ENCODE measurements around the gene PIGW. TPM values are rescaled to one million over a fixed set of nuclear protein-coding genes. Genes with fewer than 3 reads are reported as not detected.
A peak's percentile ranks its signal among the peaks of the same experiment; 100 is the strongest.

Gene PIGW
- total and polyA plus RNA-seq, 9 of the 15 experiments (the other 6 are each of a cell fraction or from before 2014, with no cell fraction given): 9.5 to 33.9 (median 21.2) TPM

- peaks cover 12% of the 10 kb centered on the region in 2 experiments; a peak in 4 of 5 replicates for H3K4me1 ChIP-seq (replicated peaks in 1 of 2; ENCODE audit: control insufficient read depth in 2 of 2, insufficient read depth in 2 of 2, low read length in 2 of 2)
- H3K36me3 ChIP-seq (ENCODE audit: control insufficient read depth, insufficient read depth, low read length): peaks cover 44% of the 10 kb centered on the region
- DNase-seq (ENCODE audit: extremely low read depth in 1 of 4, low spot score in 3 of 4) (no peak), FAIRE-seq (no peak), ATAC-seq (no peak)
- H3K9ac ChIP-seq (ENCODE audit: insufficient read depth in 1 of 2, low read depth in 2 of 2, low read length in 2 of 2): peak overlapping the region in 1 of 2 experiments; percentile 89; a peak in 2 of 4 replicates
- H2AFZ ChIP-seq (ENCODE audit: low read depth, low read length): no peak overlapping the region
- ChIA-PET CTCF (ENCODE audit: low intra/inter-chr PET ratio) (no interaction called here), POLR2A (interaction anchor here (0.9 to 2.4 kb wide), 3 partner anchors 9 to 54 kb away, joined by 3 to 6 read pairs (median 4); partner anchors contain the start of gene MRM1)
- no peaks in the 10 kb centered on the region for H3K27me3 ChIP-seq (ENCODE audit: control insufficient read depth in 2 of 2, insufficient read depth in 2 of 2, low read length in 2 of 2)
- no peaks in the 10 kb centered on the region for H3K9me3 ChIP-seq (replicated peaks; ENCODE audit: control insufficient read depth, insufficient read depth, low read depth, low read length)
- intact Hi-C loops (cut with micrococcal nuclease): loop anchor here (10.0 kb wide), 1 partner anchor 177 kb away; no protein-coding TSS in a partner anchor
- no peaks in the 10 kb centered on the region for H3K9me1 ChIP-seq (ENCODE audit: control insufficient read depth, insufficient read depth, low read length)
- peaks cover 7% of the 10 kb centered on the region; the same call in 1 of the 2 replicates for H4K20me1 ChIP-seq (replicated peaks; ENCODE audit: control insufficient read depth, insufficient read depth, low read length)
- peaks cover 92% of the 10 kb centered on the region for H3K79me2 ChIP-seq (ENCODE audit: control insufficient read depth, insufficient read depth, low read length)
- peak overlapping the region; percentile 85; the same call in 1 of the 2 replicates for H3K4me3 ChIP-seq
- in situ Hi-C loops (cut with MboI): loop anchor here (5.0 kb wide), 1 partner anchor 45 kb away; the partner anchor contains the start of gene DHRS11
- 0 out of 2 replicates have a peak, but pooled peaks have one; percentile 18 for TF ChIP-seq MAFG (tag; conservative IDR thresholded peaks at IDR 0.05)
- TF ChIP-seq NFE2 (IDR thresholded peaks at IDR 0.05; ENCODE audit: low read depth): peak; percentile 46; the same call in 1 of the 2 replicates
- no peak for TF ChIP-seq DACH1 (IDR thresholded peaks at IDR 0.05; ENCODE audit: partially characterized antibody)
- peak overlapping the region; percentile 36 for H3K27ac ChIP-seq (ENCODE audit: extremely low read depth, low read depth, low read length)
- peak overlapping the region; percentile 64 for H3K4me2 ChIP-seq (ENCODE audit: insufficient read depth, low read length)
- no TSS peak for BruUV-seq (replicated peaks)
Measured at GRCh38 chr17:36547776-36548175, 13.0 kb downstream of the PIGW start.

- DNase-seq (ENCODE audit: extremely low read depth in 1 of 4, low spot score in 3 of 4): no peak
- POLR2A ChIA-PET: interaction anchor here (1.0 to 1.5 kb wide), 2 partner anchors 14 to 51 kb away, joined by 3 to 4 read pairs; partner anchors contain the start of gene MRM1
- H3K4me3 ChIP-seq: no peak overlapping the region
- H3K9me3 ChIP-seq (replicated peaks; ENCODE audit: control insufficient read depth, insufficient read depth, low read depth, low read length): no peaks in the 10 kb centered on the region
- no peak for ATAC-seq
- H2AFZ ChIP-seq (ENCODE audit: low read depth, low read length): no peak overlapping the region
- WGBS (ENCODE audit: insufficient coverage, low coverage, missing lambda C conversion rate): 98% methylated on average over 8 of the region's 8 CpGs
- no peak overlapping the region for H3K4me2 ChIP-seq (ENCODE audit: insufficient read depth, low read length)
- 0 out of 3 replicates have a peak overlapping the region, but pooled peaks have one; percentile 11 for H3K27ac ChIP-seq (ENCODE audit: extremely low read depth, low read depth, low read length)
- H3K9me1 ChIP-seq (ENCODE audit: control insufficient read depth, insufficient read depth, low read length): no peaks in the 10 kb centered on the region
- FAIRE-seq: no peak
- H4K20me1 ChIP-seq (replicated peaks; ENCODE audit: control insufficient read depth, insufficient read depth, low read length): peaks cover 7% of the 10 kb centered on the region; the same call in 1 of the 2 replicates
- H3K27me3 ChIP-seq (ENCODE audit: control insufficient read depth in 2 of 2, insufficient read depth in 2 of 2, low read length in 2 of 2): no peaks in the 10 kb centered on the region
- H3K4me1 ChIP-seq (replicated peaks in 1 of 2; ENCODE audit: control insufficient read depth in 2 of 2, insufficient read depth in 2 of 2, low read length in 2 of 2): peaks cover 0 to 9% of the 10 kb centered on the region in 2 experiments; a peak in 3 of 5 replicates
- peaks cover 68% of the 10 kb centered on the region for H3K36me3 ChIP-seq (ENCODE audit: control insufficient read depth, insufficient read depth, low read length)
- intact Hi-C loops (cut with micrococcal nuclease) (no loop called here), in situ Hi-C loops (cut with MboI) (no loop called here)
- no peak overlapping the region for H3K9ac ChIP-seq (ENCODE audit: insufficient read depth in 1 of 2, low read depth in 2 of 2, low read length in 2 of 2)
- H3K79me2 ChIP-seq (ENCODE audit: control insufficient read depth, insufficient read depth, low read length): peaks cover 96% of the 10 kb centered on the region
- CTCF ChIA-PET (ENCODE audit: low intra/inter-chr PET ratio): no interaction called here
- no TSS peak for BruUV-seq (replicated peaks)
- no peak for TF ChIP-seq GATA2 (CRISPR knock-in tag; IDR thresholded peaks at IDR 0.05)
Measured at GRCh38 chr17:36550491-36551417, 16.0 kb downstream of the PIGW start.
